Stimulated activated CD8-positive, alpha-beta memory T cell treated with anti-CD3 and anti-CD28 coated beads, Interleukin-12 subunit alpha, Interleukin-12 subunit beta, amount 100 ng/mL, for 24 hours (primary cell): ENCODE results near the gene TTC31.
A peak's percentile ranks its signal among the peaks of the same experiment; 100 is the strongest.

Experiments used
- DNase-seq: peaks from one replicate; pipeline ENCODE4 v3.0.0-alpha.2; 2020; ENCODE audit errors: extremely low read depth

The TTC31 gene

GRCh38 chr2:74525717-74526648 is 43.1 kb downstream of the TTC31 start, which contains the start of gene DQX1:
TSS of gene DQX1 (minus strand) at chr2:74526231. CDS start at chr2:74525729, 502 bp downstream.
- DNase-seq: no peak

GRCh38 chr2:74526649-74527230 is 43.9 kb downstream of the TTC31 start:
- no peak for DNase-seq

GRCh38 chr2:74527741-74528140 is 44.9 kb downstream of the TTC31 start:
- DNase-seq: no peak

- DNase-seq: no peak
Measured at GRCh38 chr2:74528600-74529356, 45.9 kb downstream of the TTC31 start.

- peak; percentile 89 for DNase-seq
Measured at GRCh38 chr2:74529357-74530238, 46.7 kb downstream of the TTC31 start, which contains the start of the genes AUP1 and HTRA2. TSS of gene AUP1 (minus strand) at chr2:74529706. CDS start at chr2:74529629, 77 bp downstream. TSS of gene HTRA2 (plus strand) at chr2:74529933. CDS start at chr2:74530007, 74 bp downstream.

- no peak for DNase-seq
Measured at GRCh38 chr2:74530239-74531187, 47.6 kb downstream of the TTC31 start.

- no peak for DNase-seq
Measured at GRCh38 chr2:74531666-74532065, 48.8 kb downstream of the TTC31 start.

GRCh38 chr2:74532222-74532621 is 49.3 kb downstream of the TTC31 start:
- no peak for DNase-seq

- DNase-seq: no peak
Measured at GRCh38 chr2:74533464-74533863, 50.6 kb downstream of the TTC31 start.

GRCh38 chr2:74534411-74534810 is 51.5 kb downstream of the TTC31 start:
- DNase-seq: no peak

- no peak for DNase-seq
Measured at GRCh38 chr2:74535440-74535965, 52.6 kb downstream of the TTC31 start.

GRCh38 chr2:74536166-74536950 is 53.5 kb downstream of the TTC31 start:
- DNase-seq: no peak

- no peak for DNase-seq
Measured at GRCh38 chr2:74537140-74537539, 54.3 kb downstream of the TTC31 start.

- no peak for DNase-seq
Measured at GRCh38 chr2:74538881-74539339, 56.0 kb downstream of the TTC31 start.

- DNase-seq: no peak
Measured at GRCh38 chr2:74540291-74540690, 57.4 kb downstream of the TTC31 start.

- no peak for DNase-seq
Measured at GRCh38 chr2:74542978-74543377, 60.1 kb downstream of the TTC31 start.
